Measurements from ENCODE around the gene TENT5C. TPM values are rescaled to one million over a fixed set of nuclear protein-coding genes. Genes with fewer than 3 reads are reported as not detected.

Gene TENT5C
- total and polyA plus RNA-seq, 2 of the 8 experiments (the other 6 are each of a cell fraction or from before 2014, with no cell fraction given), result 0.38 to 0.99 TPM

DNA sequence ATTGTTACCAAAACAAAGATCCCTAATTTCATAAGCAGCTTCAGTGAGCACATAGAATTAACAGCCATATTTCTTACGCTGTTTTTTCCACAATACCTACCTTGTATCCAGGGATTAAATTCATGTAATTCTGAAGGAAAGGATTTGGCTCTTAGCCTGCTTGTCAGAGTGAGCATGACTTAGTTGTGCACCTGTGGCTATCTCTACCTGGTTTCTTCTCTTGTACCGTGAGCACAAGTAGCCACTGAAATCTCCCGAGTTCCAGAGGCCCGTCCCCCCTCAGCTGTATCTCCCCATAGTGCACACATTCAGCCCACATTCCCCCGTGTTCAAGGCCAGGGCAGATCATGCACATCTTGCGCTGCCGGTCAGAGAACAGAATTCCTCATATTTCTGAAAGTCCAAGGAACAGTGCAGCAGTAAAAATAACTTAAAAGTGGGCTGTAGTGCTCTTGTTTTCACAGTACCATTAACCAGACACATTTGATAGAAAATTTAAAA is 2.3 kb downstream of the TENT5C start:
- ChIA-PET CTCF (ENCODE audit: partially characterized antibody) (interaction anchor here (1.1 to 2.1 kb wide), 4 partner anchors 33 to 64 kb away, joined by 3 to 6 read pairs (median 3); no protein-coding TSS in a partner anchor), POLR2A (ENCODE audit: partially characterized antibody) (interaction anchor here (0.7 to 2.6 kb wide), 3 partner anchors 14 to 37 kb away, joined by 4 to 16 read pairs (median 7); no protein-coding TSS in a partner anchor)
- H4K20me1 ChIP-seq (replicated peaks in 1 of 2; ENCODE audit: control insufficient read depth in 1 of 2, insufficient read depth in 2 of 2, low read length in 2 of 2), result peaks cover 0 to 2% of the 10 kb centered on the region in 2 experiments
- peaks cover 17% of the 10 kb centered on the region for H3K23me2 ChIP-seq (ENCODE audit: low read depth, low read length)
- H3K4ac ChIP-seq (replicated peaks; ENCODE audit: insufficient read length, low read depth, low read length), result no peak overlapping the region
- H2AFZ ChIP-seq (ENCODE audit: low read length), result no peak overlapping the region
- H2BK120ac ChIP-seq (replicated peaks; ENCODE audit: low read depth, low read length), result no peak overlapping the region
- H3K9ac ChIP-seq (replicated peaks in 1 of 4; ENCODE audit: extremely low read depth in 1 of 4, low read depth in 3 of 4, low read length in 3 of 4), result no peak overlapping the region
- no peaks in the 10 kb centered on the region for H3K9me3 ChIP-seq (ENCODE audit: insufficient read depth in 2 of 2, low read depth in 1 of 2, low read length in 1 of 2)
- no peak overlapping the region for H3K14ac ChIP-seq (ENCODE audit: insufficient read length)
- peaks cover 0 to 25% (median 16%) of the 10 kb centered on the region in 4 experiments; a peak in 6 of 7 replicates for H3K27me3 ChIP-seq (replicated peaks in 1 of 4; ENCODE audit: control insufficient read depth in 3 of 4, extremely low read depth in 1 of 4, insufficient read depth in 3 of 4, low read length in 3 of 4)
- H2BK20ac ChIP-seq (ENCODE audit: low read length), result no peak overlapping the region
- no peak overlapping the region for H4K91ac ChIP-seq (replicated peaks; ENCODE audit: insufficient read length, low read length)
- H2BK5ac ChIP-seq (ENCODE audit: low read depth, low read length), result no peak overlapping the region
- no peak overlapping the region for H2AK5ac ChIP-seq (ENCODE audit: low read depth, low read length)
- no peak overlapping the region for H4K5ac ChIP-seq (ENCODE audit: insufficient read length, low read depth, low read length)
- H3K18ac ChIP-seq (ENCODE audit: extremely low read depth, low read length), result no peak overlapping the region
- H3K27ac ChIP-seq (ENCODE audit: low read depth, low read length), result no peak overlapping the region
- no peaks in the 10 kb centered on the region for H3K36me3 ChIP-seq (ENCODE audit: control insufficient read depth in 2 of 4, insufficient read depth in 4 of 4, low read length in 3 of 4)
- no peak overlapping the region for H2BK15ac ChIP-seq (ENCODE audit: low read length)
- H3K79me2 ChIP-seq (ENCODE audit: control insufficient read depth in 1 of 2, insufficient read depth in 2 of 2, low read length in 2 of 2), result no peaks in the 10 kb centered on the region
- no peak overlapping the region for H3K56ac ChIP-seq (replicated peaks; ENCODE audit: insufficient read length, low read depth, low read length)
- peak overlapping the region; percentile 10 to 99; a peak in 2 of 4 replicates for H3K4me2 ChIP-seq (ENCODE audit: insufficient read depth in 1 of 2, low read depth in 2 of 2, low read length in 2 of 2)
- no peak for DNase-seq (ENCODE audit: low read depth in 1 of 2, low spot score in 2 of 2)
- no peaks in the 10 kb centered on the region for H3K79me1 ChIP-seq (ENCODE audit: low read depth, low read length)
- no peak overlapping the region for H3K23ac ChIP-seq (ENCODE audit: insufficient read length)
- no peak for TF ChIP-seq YY1 (IDR thresholded peaks at IDR 0.05; ENCODE audit: low read depth, low read length)
- no peak for TF ChIP-seq TCF12 (IDR thresholded peaks at IDR 0.05; ENCODE audit: low read depth, low read length)
- 78% methylated on average over 7 of the region's 7 CpGs; no CpG with 5 or more reads in 1 of the 2 experiments for WGBS, 2 experiments (ENCODE audit: extremely low coverage in 1 of 2, insufficient coverage in 1 of 2, insufficient read length in 1 of 2, insufficient replicate concordance in 2 of 2, low coverage in 1 of 2, low lambda C conversion rate in 2 of 2, missing lambda C conversion rate in 1 of 2)
- peaks cover 0 to 12% (median 6%) of the 10 kb centered on the region in 4 experiments; a peak in 5 of 7 replicates for H3K4me1 ChIP-seq (replicated peaks in 1 of 4; ENCODE audit: control insufficient read depth in 3 of 4, insufficient read depth in 4 of 4, low read length in 3 of 4)
- peak overlapping the region in 1 of 4 experiments; percentile 79; a peak in 1 of 8 replicates for H3K4me3 ChIP-seq (ENCODE audit: extremely low read depth in 1 of 4, insufficient read depth in 2 of 4, low read depth in 3 of 4, low read length in 4 of 4)
- H4K8ac ChIP-seq (ENCODE audit: extremely low read depth, insufficient read depth, low read length), result no peak overlapping the region
- H2BK12ac ChIP-seq (ENCODE audit: low read depth, low read length), result no peak overlapping the region
- FAIRE-seq, result no peak
